NCI-H1417 treated with DMSO at 0.1 percent for 48 hours (cell line): Measurements from ENCODE around the gene INSL3.

Experiments used
- DNase-seq: peaks from one replicate; lab custom pipeline; 2025; lab: John Stamatoyannopoulos, UW

INSL3 gene

DNA sequence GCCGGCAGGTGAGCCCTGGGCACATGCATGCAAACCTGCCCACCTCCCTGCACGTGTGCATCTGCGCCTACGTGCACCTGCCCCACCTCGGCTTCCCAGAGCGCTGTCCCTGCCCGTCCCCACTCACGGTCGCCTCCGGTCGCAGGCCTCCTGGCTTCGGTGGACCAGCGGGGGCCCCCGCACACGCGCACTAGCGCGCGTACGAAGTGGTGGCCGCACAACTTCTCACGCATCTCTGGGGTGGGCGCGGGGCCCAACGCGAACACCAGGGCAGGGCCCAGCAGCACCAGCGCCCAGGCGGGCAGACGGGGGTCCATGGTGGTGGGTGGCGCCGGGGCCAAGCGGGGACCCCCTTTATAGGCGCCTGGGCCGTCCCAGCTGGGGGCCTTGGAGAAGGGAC lies at the start of gene INSL3:
Gene INSL3 (minus strand): TSS at position 330 of the 400 bp plus-strand sequence. CDS start 13 bp downstream, at position 317.
- DNase-seq: no peak

- no peak for DNase-seq
Observed at GRCh38 chr19:17869114-17869608, 47.8 kb upstream of the INSL3 start.

DNA sequence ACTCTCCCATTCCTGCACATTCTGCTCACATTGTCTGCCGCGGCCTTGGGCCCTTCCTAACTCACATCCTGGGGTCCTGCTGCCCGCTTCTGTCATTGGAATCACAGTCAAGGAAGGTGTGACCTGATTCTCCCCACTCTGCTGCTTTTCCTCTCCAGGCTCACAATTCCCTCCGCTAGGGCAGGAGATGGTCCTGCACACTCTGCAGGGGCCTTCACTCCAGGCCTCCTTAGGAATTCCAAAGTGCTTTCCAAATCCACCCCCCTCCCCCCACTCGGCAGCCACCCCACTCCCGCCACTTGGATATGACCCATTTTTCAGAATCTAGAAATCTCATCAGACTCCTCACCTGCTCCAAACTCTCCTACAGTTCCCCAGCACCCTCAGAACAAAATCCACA lies 47.4 kb upstream of the INSL3 start:
- no peak for DNase-seq

- no peak for DNase-seq
Observed at GRCh38 chr19:17866964-17867486, 45.7 kb upstream of the INSL3 start.

GRCh38 chr19:17866312-17866963 lies 45.1 kb upstream of the INSL3 start:
- DNase-seq: no peak

DNA sequence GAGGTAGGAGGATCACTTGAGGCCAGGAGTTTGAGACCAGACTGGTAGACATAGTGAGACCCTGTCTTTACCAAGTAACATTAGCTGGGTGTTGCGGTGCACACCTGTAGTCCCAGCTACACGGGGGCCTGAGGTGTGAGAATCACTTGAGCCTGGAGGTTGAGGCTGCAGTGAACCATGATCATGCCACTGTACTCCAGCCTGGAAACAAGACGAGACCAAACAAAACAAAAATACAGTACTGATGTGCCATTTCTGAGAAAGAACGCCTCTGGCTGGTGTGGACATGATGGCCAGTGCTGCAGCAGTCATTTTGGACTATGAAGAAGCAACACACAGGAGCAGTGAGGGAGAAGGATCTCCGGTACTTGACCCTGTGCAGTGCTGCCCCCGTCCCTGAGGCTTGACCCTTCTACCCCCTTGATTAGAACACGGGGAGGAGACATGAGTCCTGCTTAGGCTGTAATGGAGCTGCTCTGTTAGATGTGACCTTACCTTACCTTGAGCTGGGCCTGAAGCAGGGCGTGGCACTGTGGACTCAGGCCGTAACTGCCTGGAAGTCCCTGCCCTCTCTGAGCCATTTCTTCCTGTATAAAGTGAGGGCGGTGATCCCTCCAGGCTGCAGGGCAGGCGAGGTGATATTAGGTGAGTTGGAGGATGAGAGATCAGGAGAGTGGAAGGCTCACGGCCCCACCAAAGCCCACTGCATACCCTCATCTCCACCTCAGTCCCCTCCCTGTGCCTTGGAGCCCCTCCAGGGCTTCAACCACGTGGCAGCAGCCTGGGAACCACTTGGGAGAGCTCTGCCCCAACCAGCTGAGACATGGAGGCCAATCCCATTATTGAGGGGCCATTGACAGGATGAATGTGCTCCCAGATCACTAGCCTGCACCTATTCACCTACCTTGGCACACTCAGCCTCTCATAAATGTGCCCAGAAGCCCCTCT lies 44.3 kb upstream of the INSL3 start:
- no peak for DNase-seq

- DNase-seq: no peak
Observed at GRCh38 chr19:17863520-17864182, 42.3 kb upstream of the INSL3 start.

GRCh38 chr19:17862711-17863519 lies 41.6 kb upstream of the INSL3 start:
- DNase-seq: no peak

DNA sequence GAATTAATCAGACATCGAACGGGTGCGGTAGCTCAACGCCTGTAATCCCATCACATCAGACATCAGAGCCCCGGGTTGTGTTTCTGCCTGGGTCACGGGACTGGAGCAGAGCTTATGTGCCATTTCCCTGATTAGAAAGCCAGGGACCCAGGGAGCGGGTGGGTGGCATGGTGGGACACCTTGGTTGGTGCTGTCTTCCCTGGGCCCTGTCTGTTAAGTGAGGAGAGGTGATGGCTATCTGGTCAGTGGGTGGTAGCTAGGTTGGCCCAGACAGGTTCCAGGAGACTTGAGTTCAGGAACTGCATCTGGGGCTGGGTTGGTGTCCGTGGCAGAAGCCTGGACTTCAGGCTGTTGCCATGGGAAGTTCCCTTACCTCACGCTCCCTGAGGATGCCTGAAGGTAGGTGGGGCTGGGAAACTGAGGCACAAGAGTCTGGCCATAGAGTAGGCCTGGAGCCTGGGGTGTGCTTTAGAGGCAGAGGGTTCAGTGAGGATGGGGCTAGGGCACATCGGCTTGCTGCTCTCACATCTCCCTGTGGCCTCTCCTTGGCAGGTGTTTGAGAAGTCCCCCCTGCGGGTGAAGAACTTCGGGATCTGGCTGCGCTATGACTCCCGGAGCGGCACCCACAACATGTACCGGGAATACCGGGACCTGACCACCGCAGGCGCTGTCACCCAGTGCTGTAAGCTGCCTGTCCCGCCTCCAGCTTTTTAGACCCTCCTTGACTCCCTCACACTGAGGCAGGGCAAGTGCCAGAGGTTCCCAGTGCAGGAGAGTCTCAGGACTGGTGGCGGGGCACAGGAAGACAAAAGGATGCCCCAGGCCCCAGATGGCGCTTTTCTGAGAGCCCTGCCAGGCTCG lies 40.5 kb upstream of the INSL3 start:
- DNase-seq: no peak

GRCh38 chr19:17860993-17861360 lies 39.7 kb upstream of the INSL3 start:
- no peak for DNase-seq

GRCh38 chr19:17860331-17860992 lies 39.1 kb upstream of the INSL3 start:
- no peak for DNase-seq

- peak; percentile 97 for DNase-seq
Observed at GRCh38 chr19:17859533-17860330, 38.4 kb upstream of the INSL3 start, which contains the start of gene RPL18A. TSS of gene RPL18A (plus strand) at chr19:17859910. CDS start at chr19:17859957, 47 bp downstream.

GRCh38 chr19:17855280-17856152 lies 34.2 kb upstream of the INSL3 start:
- DNase-seq: no peak

- no peak for DNase-seq
Observed at GRCh38 chr19:17854061-17854460, 32.7 kb upstream of the INSL3 start.

- no peak for DNase-seq
Observed at GRCh38 chr19:17848595-17849292, 27.4 kb upstream of the INSL3 start.

DNA sequence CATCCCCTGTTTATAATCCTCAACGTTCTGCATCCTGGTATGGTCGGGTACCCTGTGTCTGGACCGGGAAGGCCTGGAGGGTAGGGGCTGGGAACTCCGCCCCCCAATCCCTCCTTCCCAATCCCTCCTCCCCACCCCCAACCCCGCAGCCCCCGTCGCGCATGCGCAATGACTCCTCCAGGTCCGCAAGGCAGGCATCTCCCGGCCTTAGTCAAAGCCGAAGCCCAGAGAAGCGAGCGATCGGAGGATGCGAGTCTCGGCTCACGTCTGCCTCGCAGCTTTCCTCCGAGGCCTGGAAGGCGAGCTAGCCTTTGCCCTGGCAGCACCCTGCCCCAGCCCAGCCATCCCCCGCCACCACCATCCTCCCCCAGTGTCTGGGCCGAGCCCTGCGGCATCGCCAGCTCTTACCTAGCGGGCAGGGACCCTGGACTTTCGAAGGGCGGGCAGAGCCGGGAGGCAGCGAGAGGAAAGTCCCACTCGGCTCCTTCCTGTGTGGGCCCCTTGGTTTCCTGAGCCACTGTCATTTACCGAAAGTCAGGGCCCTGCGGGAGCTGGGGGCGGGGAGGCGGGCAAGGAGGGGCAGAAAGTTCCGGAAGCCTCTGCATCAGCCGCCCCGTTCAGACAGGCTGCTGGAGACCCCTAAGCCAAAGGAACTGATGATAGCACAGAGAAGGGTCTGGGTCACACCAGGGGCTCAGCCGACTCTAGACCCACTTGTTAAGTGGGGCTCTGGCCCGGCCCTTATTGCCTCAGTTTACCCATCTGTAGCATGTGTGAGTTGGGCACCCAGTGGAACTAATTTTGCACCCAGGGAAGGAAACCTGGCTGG lies 26.4 kb upstream of the INSL3 start, which contains the start of gene JAK3:
Gene JAK3 (minus strand): TSS at position 445 of the 829 bp plus-strand sequence. CDS start 3,565 bp downstream, outside the sequence.
- DNase-seq: no peak
